DMS79 treated with DMSO at 0.1 percent for 48 hours (cell line): Measurements from ENCODE around the gene SP3.
A peak's percentile ranks its signal among the peaks of the same experiment; 100 is the strongest.
"Not testable (repeated sequence)": the region's sequence is repeated elsewhere in the genome, so short reads cannot be mapped to it uniquely, and the experiment has no call there.

Experiments used
- DNase-seq: peaks from one replicate; lab custom pipeline; 2025; lab: John Stamatoyannopoulos, UW

The SP3 gene

DNA sequence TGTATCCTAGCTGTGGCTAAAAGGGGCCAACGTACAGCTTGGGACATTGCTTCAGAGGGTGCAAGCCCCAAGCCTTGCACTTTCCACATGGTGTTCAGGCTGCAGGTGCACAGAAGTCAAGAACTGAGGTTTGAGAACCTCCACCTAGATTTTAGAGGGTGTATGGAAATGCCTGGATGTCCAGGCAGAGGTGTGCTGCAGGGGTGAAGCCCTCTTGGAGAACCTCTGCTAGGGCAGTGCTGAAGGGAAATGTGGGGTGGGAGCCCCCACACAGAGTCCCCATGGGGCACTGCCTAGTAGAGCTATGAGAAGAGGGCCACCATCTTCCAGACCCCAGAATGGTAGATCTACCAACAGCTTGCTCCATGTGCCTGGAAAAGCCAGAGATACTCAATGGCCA is 75.7 kb downstream of the SP3 start:
- DNase-seq: not testable (repeated sequence)

DNA sequence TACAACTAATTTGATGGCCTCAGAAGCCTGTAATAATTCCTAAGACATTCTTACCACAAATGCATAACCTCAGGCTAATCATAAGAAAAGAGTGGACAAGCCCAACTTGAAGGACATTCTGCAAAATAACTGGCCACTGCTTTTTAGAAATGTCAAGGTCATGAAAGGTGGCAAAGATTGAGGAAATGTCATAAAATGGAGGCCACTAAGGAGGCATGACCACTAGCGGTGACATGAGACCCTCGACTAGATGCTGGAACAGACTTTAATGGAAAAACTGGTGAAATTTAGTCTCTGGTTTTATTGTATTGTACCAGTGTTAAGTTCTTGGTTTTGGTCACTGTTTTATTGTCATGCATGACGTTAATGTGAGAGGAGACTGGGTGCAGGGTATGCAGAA is 78.6 kb downstream of the SP3 start:
- no peak for DNase-seq

DNA sequence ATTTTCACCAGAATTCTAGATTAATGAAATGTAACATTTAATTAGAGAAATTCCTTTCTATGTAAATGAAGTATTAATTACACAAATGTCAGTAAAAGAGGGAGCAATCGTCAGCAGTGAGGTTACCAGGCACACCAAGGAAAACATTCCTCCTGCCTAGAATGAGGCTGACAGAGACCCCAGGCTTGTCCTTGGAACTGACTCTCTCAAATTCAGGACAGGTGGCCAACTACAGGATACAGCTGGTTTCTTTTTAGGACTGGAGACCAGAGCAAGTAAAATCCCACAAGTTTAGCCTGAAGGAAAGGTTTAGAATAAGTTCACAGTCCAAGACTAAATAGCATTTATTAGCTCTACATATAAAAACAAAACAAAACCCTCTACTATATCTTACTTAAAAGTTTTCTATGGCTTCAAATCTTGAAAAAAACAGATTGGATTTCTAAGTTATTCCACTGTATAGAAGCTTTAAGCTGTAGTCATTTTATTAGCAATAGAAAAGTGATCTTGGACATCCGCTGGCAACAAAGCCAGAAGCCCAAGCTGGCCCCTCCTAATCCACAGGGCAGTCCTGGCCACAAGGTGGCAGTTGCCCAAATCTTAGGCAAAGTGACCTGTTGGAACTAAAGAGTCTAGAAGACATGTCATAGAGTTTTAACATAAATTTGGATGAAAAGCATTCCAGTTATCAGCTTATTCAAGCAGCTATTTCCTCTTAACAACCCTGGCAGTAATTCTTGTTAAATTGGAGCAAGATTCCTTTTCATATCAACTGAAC is 81.0 kb downstream of the SP3 start:
- no peak for DNase-seq

DNA sequence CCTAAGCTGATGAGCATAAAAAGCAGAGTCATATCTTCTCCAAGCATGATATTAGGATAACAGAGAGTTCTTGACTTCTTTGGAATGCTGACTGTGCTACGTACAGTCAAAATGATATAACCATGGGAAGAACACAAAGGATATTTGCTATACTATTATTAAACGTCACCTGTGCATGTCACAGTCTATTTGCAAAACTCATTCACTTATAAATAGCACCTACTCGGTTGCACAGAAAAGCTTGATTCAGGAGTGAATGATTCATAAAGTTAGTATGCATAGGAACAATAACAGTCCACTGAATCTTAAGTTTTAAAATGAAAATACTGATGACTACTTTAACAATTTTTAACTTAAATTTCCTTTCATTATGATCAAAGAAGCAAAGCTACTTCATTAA is 83.3 kb downstream of the SP3 start:
- DNase-seq: peak; percentile 47

DNA sequence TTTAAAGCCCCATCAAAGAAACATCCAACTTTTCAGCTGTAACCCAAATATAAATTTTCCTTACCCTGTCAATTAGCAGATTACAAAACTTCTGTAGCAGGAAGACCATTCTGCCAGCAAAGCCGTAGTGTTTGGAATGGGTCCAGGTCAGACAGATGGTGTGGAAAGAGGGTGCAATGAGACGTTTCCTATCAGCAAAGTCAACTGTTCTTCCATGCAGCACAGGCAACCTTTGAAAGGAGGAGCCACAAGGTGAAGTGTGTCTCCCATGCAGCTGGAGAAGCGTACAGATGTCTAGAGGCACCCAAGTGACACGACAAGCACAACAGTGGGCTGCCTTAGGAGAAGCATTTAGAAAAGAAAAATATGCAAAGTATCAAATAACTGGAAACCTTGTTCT is 83.7 kb downstream of the SP3 start:
- peak; percentile 87 for DNase-seq

DNA sequence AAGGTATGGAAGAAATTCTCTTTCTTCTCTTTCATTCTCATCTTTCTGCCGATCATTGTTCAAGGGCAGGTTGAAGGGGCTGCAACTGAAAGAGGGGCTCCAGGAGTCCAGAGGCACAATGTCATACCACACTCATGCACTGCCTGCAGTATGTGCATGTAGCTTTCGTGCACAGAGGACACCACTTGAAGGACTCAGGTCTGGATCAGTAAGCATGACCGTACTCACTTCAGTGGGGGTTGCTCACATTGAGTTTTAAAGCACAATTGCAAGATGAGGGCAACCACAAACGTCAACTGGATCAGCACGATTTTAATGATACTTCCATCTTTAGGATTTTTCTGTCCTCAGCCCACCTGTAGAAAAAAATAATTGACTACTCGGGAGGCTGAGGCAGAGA is 84.6 kb downstream of the SP3 start:
- DNase-seq: no peak

DNA sequence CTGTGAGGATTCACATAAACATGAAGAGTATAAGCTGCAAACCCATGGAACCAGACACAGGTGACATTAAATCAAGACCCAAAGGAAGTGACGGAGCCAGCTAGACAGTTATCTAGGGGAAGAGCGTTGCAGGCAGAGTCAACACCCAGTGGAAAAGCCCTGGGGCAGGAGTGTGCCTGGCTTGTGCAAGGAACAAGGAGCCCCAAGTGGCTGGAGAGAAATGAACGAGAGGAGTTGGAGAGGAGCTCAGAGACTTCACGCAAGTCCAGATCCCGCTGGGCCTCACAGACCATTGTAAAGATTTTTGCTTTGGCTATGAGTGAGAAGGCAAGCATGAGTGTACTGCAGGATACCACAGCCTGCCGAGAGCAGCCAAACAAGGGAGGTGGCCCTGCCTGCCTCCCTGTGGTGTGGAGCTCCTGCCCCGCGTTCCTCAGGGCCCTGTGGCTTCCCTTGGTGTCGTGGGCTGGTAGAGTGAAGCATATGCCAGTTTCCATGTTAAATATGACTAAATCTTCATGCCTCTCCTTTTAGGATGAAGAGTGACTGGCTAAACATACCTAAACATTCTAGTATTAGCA is 88.2 kb downstream of the SP3 start:
- no peak for DNase-seq

DNA sequence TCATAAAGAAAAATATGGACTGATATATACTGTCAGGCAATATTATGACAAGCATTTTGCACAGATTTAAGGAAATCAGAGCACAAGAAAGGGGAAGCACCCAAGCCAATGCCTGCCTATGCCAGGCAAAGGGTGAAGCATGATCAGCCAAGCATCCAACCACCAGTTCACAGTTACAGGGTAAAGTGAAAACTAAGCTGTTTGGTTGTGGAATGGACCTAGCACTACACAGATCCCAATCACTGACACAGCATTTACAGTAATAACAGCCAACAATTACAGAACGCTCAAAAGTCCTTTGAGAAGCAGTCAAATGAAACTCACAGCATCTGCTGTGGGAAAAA is 90.3 kb downstream of the SP3 start:
- peak; percentile 22 for DNase-seq

DNA sequence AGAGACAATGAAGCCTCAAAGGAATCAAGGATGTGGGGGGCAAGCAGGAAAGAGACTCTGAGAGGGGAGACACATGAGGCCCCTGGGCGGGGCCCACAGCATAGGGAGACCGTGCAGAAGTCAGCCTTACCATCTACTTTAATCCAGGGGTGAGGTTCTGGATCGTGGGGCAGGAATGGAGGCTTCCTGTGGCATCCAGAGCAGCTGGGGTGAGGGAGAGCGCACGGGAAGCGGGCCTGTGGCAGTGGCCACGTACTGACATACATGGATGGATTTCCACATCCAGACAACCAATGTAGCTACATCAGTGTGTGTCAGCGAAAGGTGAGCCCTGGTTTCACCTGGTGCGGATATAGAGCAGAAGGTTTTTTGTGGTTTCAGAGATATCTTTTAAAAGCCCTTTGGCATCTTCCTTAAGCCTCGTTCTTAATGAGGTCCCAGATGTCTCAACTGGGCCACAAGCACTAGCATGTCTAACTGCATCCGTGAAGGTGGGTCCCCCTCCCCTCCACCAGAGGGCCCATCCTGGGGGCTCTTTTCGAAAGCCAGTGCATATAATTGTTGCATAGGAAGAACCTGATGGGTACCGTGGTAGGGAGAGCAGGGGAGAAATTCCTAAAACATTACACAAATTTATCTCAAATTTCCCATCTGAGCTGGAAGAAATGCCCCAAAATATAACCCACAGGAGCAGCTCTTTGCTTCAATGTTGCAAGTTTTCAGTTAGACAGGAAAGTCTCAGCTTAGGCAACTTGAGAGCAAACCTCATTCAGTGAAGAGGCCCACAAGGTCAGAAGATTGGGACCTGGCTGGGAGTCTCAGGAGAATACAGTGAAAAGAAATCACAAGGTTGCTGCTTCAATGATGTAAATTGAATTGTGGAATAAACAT is 90.9 kb downstream of the SP3 start:
- DNase-seq: no peak

DNA sequence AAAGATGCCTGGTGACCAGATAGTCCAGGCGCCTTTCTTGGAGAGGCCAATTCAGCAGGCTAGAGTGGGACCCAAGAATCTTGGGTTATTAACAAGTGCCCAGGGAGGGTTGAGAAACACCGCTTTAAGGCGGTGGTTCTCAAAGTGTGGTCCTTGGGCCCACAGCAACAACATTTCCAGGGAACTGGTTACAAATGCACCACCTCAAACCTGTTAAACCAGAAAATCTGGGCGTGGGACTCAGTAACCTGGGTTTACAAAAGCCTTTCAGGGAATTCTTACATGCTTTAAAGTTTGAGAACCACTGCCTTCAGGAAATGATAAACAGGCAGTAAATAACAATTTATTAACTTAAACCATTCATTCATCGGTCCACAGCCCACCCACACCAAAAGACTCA is 92.5 kb downstream of the SP3 start:
- no peak for DNase-seq

DNA sequence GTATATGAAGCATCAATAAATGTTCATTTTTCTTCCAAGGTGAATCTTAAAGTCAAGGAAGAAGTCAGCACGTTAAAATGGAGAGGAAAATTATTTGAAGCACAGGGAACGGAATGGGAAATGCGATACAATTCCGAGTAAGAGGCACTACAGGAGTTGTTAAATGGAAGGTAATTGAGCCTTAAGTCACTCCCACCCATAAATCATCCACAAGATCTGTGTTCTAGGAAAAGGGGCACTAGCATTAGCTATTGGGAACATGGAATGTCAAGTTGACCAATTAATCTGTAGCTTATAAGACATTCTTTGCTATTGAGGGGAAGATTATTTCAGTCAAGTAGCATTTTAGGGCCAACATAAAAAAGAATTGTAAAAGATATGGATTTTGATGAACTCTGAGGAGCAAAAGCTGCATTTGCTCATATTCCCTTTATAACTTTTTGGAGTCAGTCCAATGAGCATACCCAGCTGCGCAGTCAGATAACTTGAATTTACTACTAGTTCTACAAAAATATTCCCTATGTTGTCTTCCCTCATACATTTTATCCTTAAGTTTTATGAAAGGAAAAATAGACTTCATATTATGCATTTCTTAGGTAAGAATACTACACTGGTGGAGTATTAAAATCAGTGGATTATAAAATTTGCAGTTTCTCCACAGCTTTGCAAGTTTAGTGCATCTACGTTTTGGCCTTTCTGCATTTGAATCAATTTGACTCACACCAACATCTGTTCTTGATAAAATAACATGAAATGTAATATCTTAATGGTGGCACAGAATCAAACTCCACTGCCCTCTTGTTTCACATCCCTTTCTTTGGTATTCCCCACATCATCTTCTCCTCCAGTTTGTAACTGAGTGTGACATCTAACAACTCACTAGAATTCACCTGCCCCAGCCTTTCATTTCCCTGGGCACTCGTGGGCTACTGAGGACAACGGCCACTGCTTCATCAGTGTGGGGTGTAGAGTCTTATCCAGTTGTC is 95.6 kb downstream of the SP3 start:
- DNase-seq: peak; percentile 79

DNA sequence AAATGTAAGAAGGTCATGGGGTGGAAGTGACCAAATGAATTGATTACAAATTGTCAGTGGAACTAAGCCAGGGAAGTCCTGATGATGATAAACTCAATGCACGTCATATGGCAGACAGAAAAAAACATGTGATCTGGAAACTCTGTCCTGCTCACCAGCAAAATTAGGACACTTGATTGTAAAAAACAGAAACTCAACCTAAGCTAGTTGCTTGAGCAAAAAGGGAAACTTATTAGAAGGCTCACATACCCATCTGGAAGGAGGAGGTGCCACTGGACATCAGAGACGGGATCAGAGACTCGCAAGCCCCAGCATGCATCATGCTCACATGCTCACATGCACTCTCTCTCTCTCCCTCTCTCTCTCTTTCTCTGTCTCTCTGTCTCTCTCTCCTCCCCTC is 96.8 kb downstream of the SP3 start:
- DNase-seq: no peak

DNA sequence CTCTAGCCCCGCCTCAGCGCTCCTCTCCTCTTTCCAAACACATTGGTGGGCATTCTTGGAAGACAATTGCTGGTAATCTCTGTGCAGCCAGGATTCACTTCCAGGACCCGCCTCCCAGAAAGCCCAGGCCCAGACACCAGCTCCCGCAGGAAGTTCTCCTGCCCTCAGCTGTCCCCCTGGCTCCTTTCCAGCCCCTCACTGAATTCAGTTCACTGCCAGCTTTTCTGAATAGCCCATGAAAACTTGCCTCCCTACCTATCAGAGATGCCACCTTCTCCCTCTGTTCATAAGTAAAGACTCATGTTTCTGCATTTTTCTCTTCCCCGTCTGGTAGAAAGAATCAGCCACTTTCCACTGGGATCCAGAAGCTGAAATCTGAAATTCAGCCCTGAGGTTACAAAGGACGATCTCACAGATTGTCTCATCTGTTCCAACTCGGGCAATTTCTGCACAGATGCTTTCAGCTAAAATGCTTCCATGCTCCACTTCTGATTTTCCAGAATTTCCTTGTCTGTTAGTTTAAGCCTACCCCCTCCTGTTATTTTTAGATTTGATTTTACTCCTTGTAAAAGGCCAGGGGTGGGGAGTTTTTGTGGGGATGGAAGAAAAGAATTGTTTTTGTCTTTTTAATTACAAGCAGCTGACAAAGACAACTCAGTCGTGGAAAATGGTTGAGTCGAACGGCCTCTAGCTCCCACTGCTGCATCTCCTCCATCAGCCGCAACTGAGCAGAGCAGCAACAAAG is 98.1 kb downstream of the SP3 start:
- DNase-seq: no peak

DNA sequence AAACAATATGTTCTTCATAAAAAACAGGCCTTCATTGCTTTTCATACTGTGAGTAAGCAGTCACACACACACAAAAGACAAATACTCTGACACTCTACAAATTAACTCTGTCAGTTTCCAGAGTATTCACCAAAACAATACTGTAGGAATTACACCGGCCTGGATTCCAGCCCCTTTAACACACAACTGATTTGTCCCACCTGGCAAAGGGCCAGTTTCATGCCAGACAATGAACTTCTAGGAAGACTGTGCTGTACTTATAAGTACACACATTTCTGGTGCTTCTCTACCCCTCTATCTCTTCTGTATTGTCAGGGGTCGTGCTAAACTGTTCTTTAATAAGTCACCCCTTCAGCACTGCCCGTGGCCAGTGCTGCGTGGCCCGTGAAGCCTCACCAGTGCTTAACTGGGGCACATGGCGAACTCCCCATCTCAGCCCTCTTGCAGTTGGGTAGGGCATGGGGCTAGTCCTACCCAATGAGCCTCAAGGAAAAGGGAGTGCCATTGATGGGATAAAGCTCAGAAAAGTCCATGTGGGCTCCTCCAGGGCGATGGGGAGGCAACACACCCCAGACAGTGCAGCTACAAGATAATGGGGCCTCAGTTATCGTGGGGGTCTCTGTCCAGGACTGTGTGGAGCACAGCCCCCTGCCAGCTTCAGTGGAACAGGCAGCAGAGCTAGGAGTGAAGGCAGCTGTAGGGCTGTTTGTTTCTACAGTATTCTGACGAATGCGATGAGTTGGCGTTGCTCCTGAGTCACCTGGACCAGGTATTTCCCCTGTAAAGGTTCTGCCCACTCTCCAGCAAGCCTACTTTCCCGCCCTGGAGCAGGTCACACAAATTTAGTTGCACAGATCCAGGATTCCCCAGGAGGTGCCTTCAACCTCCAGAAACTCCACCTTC is 99.0 kb downstream of the SP3 start:
- no peak for DNase-seq

DNA sequence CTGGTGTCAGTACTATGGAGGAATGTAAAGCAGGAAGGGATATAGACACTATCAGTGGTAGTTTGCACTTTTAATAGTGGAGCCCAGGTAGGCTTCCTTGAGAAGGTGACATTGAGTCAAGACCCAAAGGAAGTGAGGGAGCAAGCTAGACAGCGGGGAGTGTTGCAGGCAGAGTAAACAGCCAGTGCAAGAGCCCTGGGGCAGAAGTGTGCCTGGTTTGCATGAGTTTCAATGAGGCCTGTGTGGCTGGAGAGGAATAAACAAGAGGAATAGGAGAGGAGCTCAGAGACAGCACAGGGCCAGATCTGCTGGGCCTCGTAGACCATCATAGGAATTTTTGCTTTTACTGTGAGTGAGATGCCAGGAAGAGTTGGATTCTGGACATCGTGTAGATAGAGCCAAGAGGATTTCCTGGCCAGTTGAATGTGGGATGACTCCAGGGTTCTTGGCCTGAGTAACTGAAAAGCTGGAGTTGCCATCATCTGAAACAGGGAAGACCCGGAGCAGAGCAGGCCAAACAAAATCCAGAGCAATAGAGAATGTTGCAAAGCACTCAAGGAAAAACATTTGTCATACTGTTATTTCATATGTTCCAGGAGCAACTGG is 102.5 kb downstream of the SP3 start:
- DNase-seq: no peak

DNA sequence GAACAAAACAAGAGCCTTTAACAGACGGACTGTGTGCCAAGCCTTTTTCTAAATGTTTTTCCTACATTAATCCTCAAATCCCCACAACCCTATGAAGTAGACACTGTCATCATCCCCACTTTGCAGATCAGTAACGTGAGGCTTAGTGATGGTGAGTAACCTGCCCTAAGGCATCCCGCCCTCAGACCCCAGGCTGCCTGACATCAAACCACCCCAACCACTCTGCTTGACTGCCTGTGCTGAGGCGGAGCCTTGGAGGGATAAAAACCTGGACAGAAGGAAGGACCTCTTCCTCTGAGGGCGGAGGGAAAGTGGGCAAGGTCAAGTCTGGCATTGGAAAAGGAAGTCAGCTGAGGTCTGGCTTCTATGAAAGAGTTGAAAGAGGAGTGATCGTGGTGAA is 104.6 kb downstream of the SP3 start:
- no peak for DNase-seq

DNA sequence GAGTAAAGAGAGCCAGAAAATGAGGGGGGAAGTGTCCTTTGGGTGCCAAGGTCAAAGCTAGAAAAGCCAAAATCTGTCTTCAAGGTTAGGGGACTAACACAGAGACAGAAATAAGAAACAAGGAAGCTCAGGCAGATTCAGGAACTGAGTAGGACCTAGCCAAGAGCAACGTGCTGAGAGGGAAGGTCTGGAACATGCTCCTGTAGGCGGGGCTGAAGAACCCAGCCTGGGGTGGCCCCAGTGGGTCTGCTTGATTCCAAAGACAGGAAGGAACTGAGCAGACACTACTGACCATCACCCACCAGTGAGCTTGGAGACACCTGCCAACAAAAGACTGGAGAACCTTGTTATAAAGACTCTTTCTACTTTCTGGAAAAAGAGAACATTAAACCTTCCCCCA is 105.1 kb downstream of the SP3 start:
- DNase-seq: no peak

DNA sequence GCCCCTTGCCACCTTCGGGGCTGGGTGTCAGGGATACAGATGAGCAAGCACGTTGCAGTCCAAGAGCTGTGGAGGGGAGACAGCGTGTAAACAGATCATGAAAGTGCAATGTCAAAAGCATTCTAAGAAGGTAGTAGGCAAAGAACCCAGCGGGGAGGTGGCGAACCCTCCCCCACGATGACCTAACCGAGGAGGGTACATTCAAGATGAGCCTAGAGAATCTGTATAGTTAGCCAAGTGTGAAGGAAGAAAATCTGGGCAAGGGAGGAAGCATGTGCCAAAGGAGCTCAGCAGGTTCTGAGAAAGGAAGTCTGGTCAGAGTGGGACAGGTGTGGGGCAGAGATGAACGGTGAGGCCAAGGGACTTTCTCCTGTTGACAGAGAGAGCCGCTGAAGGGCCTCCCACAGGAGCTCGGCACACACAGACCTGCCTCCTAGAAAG is 106.9 kb downstream of the SP3 start:
- DNase-seq: no peak
